SU-DHL-6 (cell line): ENCODE data around the gene IQGAP3.

Source experiments
- H2AFZ ChIP-seq: fragments of 200-600 bp; sonication (generic); 2 replicates; pipeline ENCODE4 v1.6.1; 2014; ENCODE audit warnings: low read depth, mild to moderate bottlenecking, moderate library complexity, mixed read lengths, antibody characterized with exemption, low read length; ENCODE audit not compliant: severe bottlenecking
- H3F3A ChIP-seq: fragments of 200-600 bp; shearing (Covaris generic); 2 replicates; pipeline ENCODE4 v1.6.0; 2016; ENCODE audit warnings: antibody characterized with exemption, mild to moderate bottlenecking; ENCODE audit not compliant: insufficient read depth
- H3K27ac ChIP-seq: fragments of 200-600 bp; sonication (generic); 2 replicates; pipeline ENCODE4 v1.5.1; 2016; ENCODE audit warnings: low read depth, mild to moderate bottlenecking, low read length, moderate library complexity, mixed read lengths
- H3K27me3 ChIP-seq: fragments of 200-600 bp; sonication (generic), shearing (Covaris generic); 2 replicates; pipeline ENCODE4 v1.6.0; 2014; ENCODE audit warnings: mild to moderate bottlenecking, low read length
- H3K36me3 ChIP-seq: fragments of 200-600 bp; sonication (generic); 2 replicates; pipeline ENCODE4 v1.6.1; 2014; ENCODE audit warnings: mild to moderate bottlenecking, low read length, mixed read lengths
- H3K4me2 ChIP-seq: fragments of 300-600, 200-600 bp; shearing (Covaris generic), sonication (generic); 2 replicates; pipeline ENCODE4 v1.6.0; 2014; ENCODE audit warnings: low read length, low read depth, mild to moderate bottlenecking; ENCODE audit not compliant: poor library complexity, severe bottlenecking
- H3K4me3 ChIP-seq: fragments of 200-600 bp; sonication (generic); 2 replicates; pipeline ENCODE4 v1.5.1; 2014; ENCODE audit warnings: antibody characterized with exemption, low read length, mild to moderate bottlenecking, mixed read lengths; ENCODE audit not compliant: insufficient read depth, poor library complexity, severe bottlenecking
- H3K79me2 ChIP-seq: fragments of 200-600 bp; sonication (generic); 2 replicates; pipeline ENCODE4 v1.6.1; 2014; ENCODE audit warnings: mild to moderate bottlenecking, low read length, moderate library complexity; ENCODE audit not compliant: insufficient read depth
- H3K9ac ChIP-seq: fragments of 200-600 bp; sonication (generic); 2 replicates; pipeline ENCODE4 v1.7.0; 2014; ENCODE audit warnings: mild to moderate bottlenecking, low read length
- H3K9me2 ChIP-seq: fragments of 200-600 bp; sonication (generic); replicated peaks from 2 replicates; pipeline ENCODE4 v1.6.1; 2014; ENCODE audit warnings: low read length; ENCODE audit not compliant: insufficient read depth
- H3K9me3 ChIP-seq: fragments of 200-600 bp; sonication (generic); 2 replicates; pipeline ENCODE4 v1.6.1; 2014; ENCODE audit warnings: low read length, mixed read lengths; ENCODE audit not compliant: insufficient read depth
- H4K20me1 ChIP-seq: fragments of 200-600 bp; sonication (generic); 2 replicates; pipeline ENCODE4 v1.6.1; 2014; ENCODE audit warnings: low read depth, mild to moderate bottlenecking, antibody characterized with exemption, low read length, moderate library complexity, mixed read lengths
- EZH2phosphoT487 ChIP-seq: fragments of 200-600 bp; sonication (generic), shearing (Covaris generic); conservative IDR thresholded peaks from 2 replicates; pipeline ENCODE4 v1.6.1; 2018; ENCODE audit warnings: mild to moderate bottlenecking, antibody characterized with exemption, low read length, moderate library complexity, mixed read lengths
- TF ChIP-seq, protein P1 (sequence below): fragments of 200-600 bp; sonication (generic); IDR thresholded peaks from one replicate; pipeline ENCODE4 v1.5.1; 2017; ENCODE audit warnings: antibody characterized with exemption, mild to moderate bottlenecking, low read length, moderate library complexity; ENCODE audit not compliant: insufficient read depth, poor library complexity, severe bottlenecking

Gene IQGAP3

DNA sequence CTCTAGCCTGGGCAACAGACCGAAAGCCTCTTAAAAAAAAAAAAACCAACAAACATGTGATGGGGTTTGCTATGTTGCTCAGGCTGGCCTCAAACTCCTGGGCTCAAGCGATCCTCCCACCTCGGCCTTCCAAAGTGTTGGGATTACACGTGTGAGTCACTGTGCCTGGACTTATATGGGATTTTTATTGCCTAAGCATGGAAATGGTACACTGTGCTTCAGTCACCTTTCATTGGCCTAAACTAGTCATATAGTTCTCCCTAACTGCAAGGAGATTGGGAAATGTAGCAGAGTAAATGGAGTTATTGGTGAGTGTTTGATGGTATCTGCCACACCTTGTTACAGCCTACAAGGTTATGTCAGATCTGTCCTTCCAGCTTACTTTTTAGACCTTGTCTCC, 54.6 kb downstream of the IQGAP3 start:
- H3K36me3 ChIP-seq = no peaks in the 10 kb centered on the region
- 0 out of 2 replicates have a peak, but pooled peaks cover 3% of the 10 kb centered on the region for H3F3A ChIP-seq
- H3K9ac ChIP-seq = no peak overlapping the region
- no peaks in the 10 kb centered on the region for H3K9me3 ChIP-seq
- no peaks in the 10 kb centered on the region for H3K9me2 ChIP-seq
- no peaks in the 10 kb centered on the region for H3K79me2 ChIP-seq
- no peaks in the 10 kb centered on the region for H4K20me1 ChIP-seq
- no peak overlapping the region for H3K4me3 ChIP-seq
- no peaks in the 10 kb centered on the region for H3K27me3 ChIP-seq
- no peak overlapping the region for H3K27ac ChIP-seq
- TF ChIP-seq EZH2phosphoT487 = no peak
- TF ChIP-seq, protein P1, sequence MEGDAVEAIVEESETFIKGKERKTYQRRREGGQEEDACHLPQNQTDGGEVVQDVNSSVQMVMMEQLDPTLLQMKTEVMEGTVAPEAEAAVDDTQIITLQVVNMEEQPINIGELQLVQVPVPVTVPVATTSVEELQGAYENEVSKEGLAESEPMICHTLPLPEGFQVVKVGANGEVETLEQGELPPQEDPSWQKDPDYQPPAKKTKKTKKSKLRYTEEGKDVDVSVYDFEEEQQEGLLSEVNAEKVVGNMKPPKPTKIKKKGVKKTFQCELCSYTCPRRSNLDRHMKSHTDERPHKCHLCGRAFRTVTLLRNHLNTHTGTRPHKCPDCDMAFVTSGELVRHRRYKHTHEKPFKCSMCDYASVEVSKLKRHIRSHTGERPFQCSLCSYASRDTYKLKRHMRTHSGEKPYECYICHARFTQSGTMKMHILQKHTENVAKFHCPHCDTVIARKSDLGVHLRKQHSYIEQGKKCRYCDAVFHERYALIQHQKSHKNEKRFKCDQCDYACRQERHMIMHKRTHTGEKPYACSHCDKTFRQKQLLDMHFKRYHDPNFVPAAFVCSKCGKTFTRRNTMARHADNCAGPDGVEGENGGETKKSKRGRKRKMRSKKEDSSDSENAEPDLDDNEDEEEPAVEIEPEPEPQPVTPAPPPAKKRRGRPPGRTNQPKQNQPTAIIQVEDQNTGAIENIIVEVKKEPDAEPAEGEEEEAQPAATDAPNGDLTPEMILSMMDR = no peak
- H2AFZ ChIP-seq = no peak overlapping the region
- no peak overlapping the region for H3K4me2 ChIP-seq

- no peak overlapping the region for H3K9ac ChIP-seq
- no peak overlapping the region for H2AFZ ChIP-seq
- H4K20me1 ChIP-seq = no peaks in the 10 kb centered on the region
- no peak overlapping the region for H3K4me2 ChIP-seq
- H3K27me3 ChIP-seq = no peaks in the 10 kb centered on the region
- no peaks in the 10 kb centered on the region for H3K9me3 ChIP-seq
- no peak overlapping the region for H3K4me3 ChIP-seq
- H3K79me2 ChIP-seq = no peaks in the 10 kb centered on the region
- H3K9me2 ChIP-seq = no peaks in the 10 kb centered on the region
- H3K27ac ChIP-seq = no peak overlapping the region
- no peaks in the 10 kb centered on the region for H3K36me3 ChIP-seq
- TF ChIP-seq EZH2phosphoT487 = no peak
- TF ChIP-seq, protein P1 = no peak
- 0 out of 2 replicates have a peak, but pooled peaks cover 3% of the 10 kb centered on the region for H3F3A ChIP-seq
Observed at GRCh38 chr1:156516821-156517220, 55.5 kb downstream of the IQGAP3 start.

- Histone ChIP-seq H4K20me1 (no peaks in the 10 kb centered on the region), H3K79me2 (no peaks in the 10 kb centered on the region), H3K4me2 (no peak overlapping the region), H2AFZ (no peak overlapping the region), H3F3A (0 out of 2 replicates have a peak, but pooled peaks cover 3% of the 10 kb centered on the region), H3K27me3 (no peaks in the 10 kb centered on the region), H3K27ac (no peak overlapping the region), H3K4me3 (no peak overlapping the region), H3K9me3 (no peaks in the 10 kb centered on the region), H3K36me3 (no peaks in the 10 kb centered on the region), H3K9me2 (no peaks in the 10 kb centered on the region), H3K9ac (no peak overlapping the region)
- TF ChIP-seq, protein P1 = no peak
- no peak for TF ChIP-seq EZH2phosphoT487
Observed at GRCh38 chr1:156515956-156516355, 56.4 kb downstream of the IQGAP3 start.
